GM23338 (cell line): ENCODE measurements around the gene QRFP. TPM values are rescaled to one million over a fixed set of nuclear protein-coding genes. Genes with fewer than 3 reads are reported as not detected.

Source experiments
- ATAC-seq: fragments of 200-7000 bp; cut with Tn5 transposase; 3 replicates; pipeline ENCODE4 v1.9.1; 2020
- DNase-seq: peaks from one replicate; pipeline ENCODE4 v3.0.0-alpha.2; 2015; ENCODE audit warnings: low spot score
- H2AFZ ChIP-seq: fragments of 200-600 bp; sonication (generic); 2 replicates; pipeline ENCODE4 v1.8.0; 2016; ENCODE audit warnings: antibody characterized with exemption, mild to moderate bottlenecking, moderate library complexity
- H3F3A ChIP-seq: fragments of 200-600 bp; sonication (generic); replicated peaks from 2 replicates; pipeline ENCODE4 v1.8.0; 2017; ENCODE audit warnings: antibody characterized with exemption, mixed run types, low read depth
- H3K27ac ChIP-seq: fragments of 200-600 bp; sonication (generic); 2 replicates; pipeline ENCODE4 v1.6.1; 2016; ENCODE audit warnings: low read depth
- H3K27me3 ChIP-seq: fragments of 200-600 bp; sonication (generic); 2 replicates; pipeline ENCODE4 v1.8.0; 2016; ENCODE audit warnings: mild to moderate bottlenecking, mixed run types, moderate library complexity; ENCODE audit not compliant: insufficient read depth
- H3K36me3 ChIP-seq: fragments of 200-600 bp; sonication (generic); 2 replicates; pipeline ENCODE4 v1.8.0; 2016; ENCODE audit warnings: mild to moderate bottlenecking; ENCODE audit not compliant: insufficient read depth
- H3K4me1 ChIP-seq: fragments of 200-600 bp; sonication (generic); 2 replicates; pipeline ENCODE4 v1.8.0; 2016; ENCODE audit warnings: mild to moderate bottlenecking, moderate library complexity; ENCODE audit not compliant: insufficient read depth
- H3K4me2 ChIP-seq: fragments of 200-600 bp; sonication (generic); 2 replicates; pipeline ENCODE4 v1.7.1; 2017; ENCODE audit warnings: mixed run types
- H3K4me3 ChIP-seq: fragments of 200-600 bp; sonication (generic); 2 replicates; pipeline ENCODE4 v1.6.1; 2016; ENCODE audit warnings: mixed run types
- H3K79me2 ChIP-seq: fragments of 200-600 bp; sonication (generic); replicated peaks from 2 replicates; pipeline ENCODE4 v1.8.0; 2017; ENCODE audit warnings: mild to moderate bottlenecking; ENCODE audit not compliant: insufficient read depth
- H3K9me2 ChIP-seq: fragments of 200-600 bp; sonication (generic); 2 replicates; pipeline ENCODE4 v1.8.0; 2017; ENCODE audit not compliant: insufficient read depth
- H4K20me1 ChIP-seq: fragments of 200-600 bp; sonication (generic); replicated peaks from 2 replicates; pipeline ENCODE4 v1.8.0; 2017; ENCODE audit warnings: mild to moderate bottlenecking; ENCODE audit not compliant: insufficient read depth
- H3K27ac Mint-ChIP-seq: 2 replicates; pipeline ENCODE4 v1.8.0; 2020; ENCODE audit warnings: inconsistent platforms, mild to moderate bottlenecking, moderate library complexity, mixed read lengths
- H3K27me3 Mint-ChIP-seq: 3 replicates; pipeline ENCODE4 v1.8.0; 2022; ENCODE audit warnings: low read depth, mild to moderate bottlenecking, moderate library complexity, mixed read lengths, inconsistent platforms; ENCODE audit not compliant: insufficient read depth, poor library complexity
- H3K36me3 Mint-ChIP-seq: 3 replicates; pipeline ENCODE4 v1.8.0; 2021; ENCODE audit warnings: low read depth, mild to moderate bottlenecking, inconsistent platforms, moderate library complexity, mixed read lengths
- H3K4me1 Mint-ChIP-seq: 3 replicates; pipeline ENCODE4 v1.8.0; 2020; ENCODE audit warnings: mild to moderate bottlenecking, inconsistent platforms, mixed read lengths
- H3K4me3 Mint-ChIP-seq: 3 replicates; pipeline ENCODE4 v1.8.0; 2021; ENCODE audit warnings: moderate library complexity, mild to moderate bottlenecking, inconsistent platforms, mixed read lengths
- H3K9me3 Mint-ChIP-seq: 3 replicates; pipeline ENCODE4 v1.8.0; 2020; ENCODE audit warnings: moderate library complexity, mild to moderate bottlenecking, inconsistent platforms, mixed read lengths
- CTCF ChIP-seq, 2 experiments: fragments of 200-600 bp in 1 of 2; sonication (generic) in 1 of 2; conservative IDR thresholded peaks; 2 replicates each; pipeline versions ENCODE4 v1.5.1 to v1.6.1; 2016 to 2017; ENCODE audit warnings: antibody characterized with exemption in 2 of 2, low read depth in 2 of 2, mild to moderate bottlenecking in 2 of 2, moderate library complexity in 1 of 2
- ETS1 ChIP-seq: IDR thresholded peaks from 2 replicates; pipeline ENCODE4 v1.6.1; 2016; ENCODE audit warnings: antibody characterized with exemption
- POLR2AphosphoS5 ChIP-seq: IDR thresholded peaks from 2 replicates; pipeline ENCODE4 v1.6.1; 2016; ENCODE audit warnings: antibody characterized with exemption, low read depth
- REST ChIP-seq: IDR thresholded peaks from one replicate; pipeline ENCODE4 v1.6.1; 2018; ENCODE audit warnings: antibody characterized with exemption; ENCODE audit not compliant: unreplicated experiment
- STAT1 ChIP-seq: IDR thresholded peaks from one replicate; pipeline ENCODE4 v1.6.1; 2016; ENCODE audit warnings: antibody characterized with exemption; ENCODE audit not compliant: unreplicated experiment
- ZNF331 ChIP-seq: fragments of 250-450 bp; sonication (Bioruptor Pico); IDR thresholded peaks from 2 replicates; pipeline ENCODE4 v1.5.0; 2020; ENCODE audit warnings: low read depth, mild to moderate bottlenecking, moderate library complexity
- polyA plus RNA-seq: library from polyadenylated mRNA; unstranded; fragments of >200 nt; fragmentation: Nextera tagmentation; extraction: Ambion mirVana; gene quantifications from 2 replicates; pipeline ENCODE4 v1.2.1, GENCODE V29; 2016
- total RNA-seq: library from RNA; depleted of rRNA; stranded (reverse); fragments of >200 nt; shearing (Covaris generic); gene quantifications from 2 replicates; pipeline ENCODE4 v1.2.3, GENCODE V29; 2014

QRFP gene
- total and polyA plus RNA-seq, 2 experiments from 2014 or later, result not detected

GRCh38 chr9:130930132-130930803 lies 33.7 kb upstream of the QRFP start (continued):
- TF ChIP-seq CTCF (conservative IDR thresholded peaks at IDR 0.05; ENCODE audit: low read depth in 2 of 2), result no peak
- no peak for TF ChIP-seq POLR2AphosphoS5
- TF ChIP-seq REST, result no peak
- TF ChIP-seq ETS1, result no peak
- TF ChIP-seq ZNF331 (CRISPR knock-in tag), result no peak
- TF ChIP-seq STAT1, result no peak

GRCh38 chr9:130929571-130930038 lies 33.0 kb upstream of the QRFP start:
- TF ChIP-seq POLR2AphosphoS5 (no peak), CTCF (conservative IDR thresholded peaks at IDR 0.05; ENCODE audit: low read depth in 2 of 2) (0 out of 4 replicates have a peak, but pooled peaks of 1 of the 2 experiments have one; percentile 1)
- H2AFZ ChIP-seq, result no peak overlapping the region
- 0 out of 2 replicates have a peak, but pooled peaks cover 2% of the 10 kb centered on the region for H3F3A ChIP-seq
- Mint-ChIP-seq H3K4me1 (peaks cover 26% of the 10 kb centered on the region), H3K9me3 (no peaks in the 10 kb centered on the region; the same call in 2 of the 3 replicates), H3K27me3 (peaks cover 19% of the 10 kb centered on the region), H3K4me3 (no peak overlapping the region), H3K36me3 (no peaks in the 10 kb centered on the region; the same call in 2 of the 3 replicates), H3K27ac (no peak overlapping the region)
- H3K27ac ChIP-seq, result no peak overlapping the region
- no peaks in the 10 kb centered on the region for H3K79me2 ChIP-seq
- H3K4me2 ChIP-seq, result no peak overlapping the region
- H3K9me2 ChIP-seq, result no peaks in the 10 kb centered on the region
- no peaks in the 10 kb centered on the region for H3K36me3 ChIP-seq
- no peak overlapping the region for H3K4me3 ChIP-seq
- no peaks in the 10 kb centered on the region for H3K27me3 ChIP-seq
- H4K20me1 ChIP-seq, result no peaks in the 10 kb centered on the region
- peaks cover 28% of the 10 kb centered on the region for H3K4me1 ChIP-seq
- DNase-seq (no peak), ATAC-seq (no peak)
